Esophagus squamous epithelium (tissue), 5 donors: ENCODE measurements around the gene GALNT8. TPM values are rescaled to one million over a fixed set of nuclear protein-coding genes. Genes with fewer than 3 reads are reported as not detected.

ENCODE experiments used
- DNase-seq: peaks from one replicate; lab custom pipeline; 2025; lab: John Stamatoyannopoulos, UW
- H3K27ac ChIP-seq, 4 donors: fragments of 200-600 bp; sonication (generic); one replicate each; pipeline ENCODE4 v1.5.1; 2016 to 2019; ENCODE audit warnings: mild to moderate bottlenecking in 1 of 4
- H3K27me3 ChIP-seq, 4 donors: fragments of 200-600 bp; sonication (generic); 1 replicate in 3 of 4; 2 replicates in 1 of 4; pipeline versions ENCODE4 v1.5.1 to v1.6.0; 2017 to 2021; ENCODE audit warnings: antibody characterized with exemption in 1 of 4
- H3K36me3 ChIP-seq, 3 donors: fragments of 200-600 bp; sonication (generic); one replicate each; pipeline ENCODE4 v1.5.1; 2016 to 2019
- H3K4me1 ChIP-seq, 3 donors: fragments of 200-600 bp; sonication (generic); one replicate each; pipeline ENCODE4 v1.5.1; 2017 to 2019
- H3K4me3 ChIP-seq, 4 donors: fragments of 200-600 bp; sonication (generic); 1 replicate in 3 of 4; 2 replicates in 1 of 4; pipeline ENCODE4 v1.5.1; 2016 to 2019; ENCODE audit warnings: mild to moderate bottlenecking in 2 of 4, moderate library complexity in 1 of 4
- H3K9me3 ChIP-seq, 3 donors: fragments of 200-600 bp; sonication (generic); one replicate each; pipeline ENCODE4 v1.5.1; 2016 to 2019
- POLR2A ChIP-seq, 4 donors: fragments of 450-650 bp; IDR thresholded peaks; one replicate each; pipeline ENCODE4 v1.6.1; 2017; ENCODE audit warnings: antibody characterized with exemption in 4 of 4, mild to moderate bottlenecking in 4 of 4, moderate library complexity in 3 of 4
- WGBS, 2 donors: methylation state at CpG; one replicate each; pipeline ENCODE4 v1.1.5; 2018; 5-methylcytosine and 5-hydroxymethylcytosine counted together
- intact Hi-C: fragments of 100-400 bp; cut with DNase I; formaldehyde crosslinking; loops from one replicate; pipeline ENCODE4 v1.15.0; 2022
- total RNA-seq, 4 donors: library from RNA; depleted of rRNA; stranded (reverse); fragments of >200 nt; gene quantifications; one replicate each; pipeline ENCODE4 v1.1.0, GENCODE V29; 2016
- TF ChIP-seq, protein P1 (sequence below), 6 experiments: fragments of 450-650 bp in 4 of 6; fragments of 200-600 bp in 2 of 6; sonication (generic) in 2 of 6; IDR thresholded peaks; one replicate each; pipeline ENCODE4 v1.5.1; 2016 to 2019; ENCODE audit warnings: antibody characterized with exemption in 6 of 6, mild to moderate bottlenecking in 4 of 6, moderate library complexity in 4 of 6
- donor health status: DM: yes; HTN: yes; CAD: no.

GALNT8 gene
- total RNA-seq, 4 donors from 2014 or later = 0.38 to 0.59 TPM; not detected in 2

DNA sequence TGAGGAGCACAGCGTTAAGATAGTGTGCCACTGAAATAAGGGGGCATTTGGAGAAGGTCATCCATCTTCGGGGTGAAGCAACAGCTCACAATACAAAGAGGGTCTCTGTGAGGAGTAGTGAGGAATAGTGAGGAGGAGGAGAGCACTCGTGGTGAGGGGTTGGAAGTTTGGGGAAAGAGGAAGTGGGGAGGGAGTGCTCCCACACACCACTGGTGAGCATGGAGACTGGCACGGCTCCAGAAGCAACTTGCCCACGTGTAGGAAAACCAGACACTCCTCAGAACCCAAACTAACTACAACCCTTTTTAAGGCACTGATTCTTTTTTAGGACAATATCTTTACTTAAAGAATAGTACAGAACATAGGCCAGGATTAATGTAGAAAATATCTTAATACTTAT is 48.9 kb downstream of the GALNT8 start:
- 53 to 58% methylated on average over 5 of the region's 5 CpGs for WGBS, 2 donors

DNA sequence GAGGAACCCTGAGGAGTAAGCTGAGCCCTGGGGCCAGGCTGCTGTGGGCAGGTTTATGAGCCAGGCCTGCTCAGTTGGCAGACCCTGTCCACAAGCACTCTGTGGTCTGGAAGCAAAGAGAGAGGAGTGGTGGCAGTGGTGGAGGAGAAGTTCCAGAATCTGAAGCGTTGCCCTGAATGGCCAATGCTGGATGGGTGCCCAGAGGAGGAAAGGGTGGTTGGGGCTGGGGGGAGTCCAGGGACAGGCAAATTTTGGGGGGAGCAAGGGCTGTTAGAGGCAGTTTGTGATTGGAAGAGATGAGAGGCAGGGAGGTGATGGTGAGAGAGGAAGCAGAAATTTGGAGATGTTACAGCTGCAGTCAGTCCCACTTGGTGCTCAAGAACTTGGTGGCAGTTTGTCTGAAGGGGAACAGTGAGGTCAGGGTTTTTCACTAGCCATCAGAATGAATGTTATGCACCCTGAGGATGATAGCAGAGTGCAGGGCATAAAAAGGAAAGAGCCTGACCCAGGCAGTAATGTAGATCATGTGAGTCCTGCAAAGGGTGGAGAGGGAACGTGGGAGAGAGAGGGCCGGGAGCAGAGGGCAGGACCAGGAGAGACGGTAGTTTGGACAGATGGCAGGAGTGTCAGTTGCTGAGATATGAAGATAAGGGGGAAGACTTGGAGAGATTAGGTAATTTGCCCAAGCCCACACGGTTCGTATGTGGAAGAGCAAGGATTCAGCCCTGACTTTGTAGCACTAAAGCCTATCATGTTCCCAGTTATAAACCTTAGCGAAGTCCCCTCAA is 51.2 kb downstream of the GALNT8 start:
- no peaks in the 10 kb centered on the region for H3K9me3 ChIP-seq
- no peak overlapping the region for H3K27ac ChIP-seq
- intact Hi-C loops = no loop called here
- no peak overlapping the region for H3K4me3 ChIP-seq
- peaks cover 0 to 50% (median 0%) of the 10 kb centered on the region in 4 donors for H3K27me3 ChIP-seq
- no peak for TF ChIP-seq POLR2A (IDR thresholded peaks at IDR 0.05)
- TF ChIP-seq, protein P1, sequence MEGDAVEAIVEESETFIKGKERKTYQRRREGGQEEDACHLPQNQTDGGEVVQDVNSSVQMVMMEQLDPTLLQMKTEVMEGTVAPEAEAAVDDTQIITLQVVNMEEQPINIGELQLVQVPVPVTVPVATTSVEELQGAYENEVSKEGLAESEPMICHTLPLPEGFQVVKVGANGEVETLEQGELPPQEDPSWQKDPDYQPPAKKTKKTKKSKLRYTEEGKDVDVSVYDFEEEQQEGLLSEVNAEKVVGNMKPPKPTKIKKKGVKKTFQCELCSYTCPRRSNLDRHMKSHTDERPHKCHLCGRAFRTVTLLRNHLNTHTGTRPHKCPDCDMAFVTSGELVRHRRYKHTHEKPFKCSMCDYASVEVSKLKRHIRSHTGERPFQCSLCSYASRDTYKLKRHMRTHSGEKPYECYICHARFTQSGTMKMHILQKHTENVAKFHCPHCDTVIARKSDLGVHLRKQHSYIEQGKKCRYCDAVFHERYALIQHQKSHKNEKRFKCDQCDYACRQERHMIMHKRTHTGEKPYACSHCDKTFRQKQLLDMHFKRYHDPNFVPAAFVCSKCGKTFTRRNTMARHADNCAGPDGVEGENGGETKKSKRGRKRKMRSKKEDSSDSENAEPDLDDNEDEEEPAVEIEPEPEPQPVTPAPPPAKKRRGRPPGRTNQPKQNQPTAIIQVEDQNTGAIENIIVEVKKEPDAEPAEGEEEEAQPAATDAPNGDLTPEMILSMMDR (IDR thresholded peaks at IDR 0.05) = no peak
- H3K36me3 ChIP-seq = no peaks in the 10 kb centered on the region
- no peaks in the 10 kb centered on the region for H3K4me1 ChIP-seq
- 65 to 67% methylated on average over 7 of the region's 7 CpGs for WGBS, 2 donors
- no peak for DNase-seq

More for the DNA sequence above, 48.9 kb downstream of the GALNT8 start:
- H3K9me3 ChIP-seq = no peaks in the 10 kb centered on the region
- intact Hi-C loops = no loop called here
- no peaks in the 10 kb centered on the region for H3K36me3 ChIP-seq
- TF ChIP-seq, protein P1 (IDR thresholded peaks at IDR 0.05) = no peak
- no peak for TF ChIP-seq POLR2A (IDR thresholded peaks at IDR 0.05)
- no peak overlapping the region for H3K4me3 ChIP-seq
- no peaks in the 10 kb centered on the region for H3K4me1 ChIP-seq
- H3K27ac ChIP-seq = no peak overlapping the region
- no peak for DNase-seq
- H3K27me3 ChIP-seq = peaks cover 0 to 43% (median 0%) of the 10 kb centered on the region in 4 donors

GRCh38 chr12:4771960-4772566 is 51.9 kb downstream of the GALNT8 start:
- no peaks in the 10 kb centered on the region for H3K9me3 ChIP-seq
- H3K27ac ChIP-seq = no peak overlapping the region
- no peaks in the 10 kb centered on the region for H3K36me3 ChIP-seq
- H3K27me3 ChIP-seq = peaks cover 0 to 49% (median 0%) of the 10 kb centered on the region in 4 donors
- intact Hi-C loops = no loop called here
- DNase-seq = no peak
- H3K4me3 ChIP-seq = no peak overlapping the region
- WGBS, 2 donors = 68 to 74% methylated on average over 7 to 11 of the region's 11 CpGs
- H3K4me1 ChIP-seq = no peaks in the 10 kb centered on the region
- TF ChIP-seq POLR2A (IDR thresholded peaks at IDR 0.05) = no peak
- TF ChIP-seq, protein P1 (IDR thresholded peaks at IDR 0.05) = no peak

GRCh38 chr12:4775936-4776335 is 55.7 kb downstream of the GALNT8 start:
- TF ChIP-seq, protein P1 (IDR thresholded peaks at IDR 0.05) = no peak
- TF ChIP-seq POLR2A (IDR thresholded peaks at IDR 0.05) = no peak
- DNase-seq = no peak
- H3K27me3 ChIP-seq = peaks cover 0 to 67% (median 0%) of the 10 kb centered on the region in 4 donors
- H3K36me3 ChIP-seq = no peaks in the 10 kb centered on the region
- H3K27ac ChIP-seq = no peak overlapping the region
- peaks cover 0 to 4% (median 0%) of the 10 kb centered on the region in 3 donors for H3K4me1 ChIP-seq
- intact Hi-C loops = no loop called here
- no peak overlapping the region for H3K4me3 ChIP-seq
- H3K9me3 ChIP-seq = no peaks in the 10 kb centered on the region
- 58 to 72% methylated on average over 4 of the region's 4 CpGs for WGBS, 2 donors

DNA sequence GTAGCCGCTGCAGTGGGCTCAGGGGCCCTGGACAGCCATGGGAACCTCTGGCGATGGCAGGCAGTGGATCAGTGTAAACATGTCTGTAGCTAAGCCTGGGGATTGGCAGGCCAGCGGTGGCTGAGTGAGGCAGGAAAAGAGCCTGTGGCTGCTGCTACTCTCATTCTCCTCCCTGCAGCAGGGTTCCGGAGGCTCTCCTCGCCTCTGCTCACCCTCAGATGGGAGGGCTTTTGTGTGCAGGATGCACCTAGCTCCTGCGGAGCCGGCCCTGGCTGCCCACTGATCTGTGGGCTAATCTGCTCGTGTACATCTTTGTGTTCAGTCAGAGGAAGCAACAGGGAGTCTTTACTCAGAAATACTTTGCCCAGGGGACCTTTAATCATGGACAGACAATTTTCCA is 59.5 kb downstream of the GALNT8 start:
- Histone ChIP-seq H3K4me3 (no peak overlapping the region), H3K4me1 (peaks cover 0 to 6% (median 0%) of the 10 kb centered on the region in 3 donors), H3K27me3 (peaks cover 0 to 77% (median 0%) of the 10 kb centered on the region in 4 donors), H3K36me3 (no peaks in the 10 kb centered on the region), H3K27ac (no peak overlapping the region), H3K9me3 (peaks cover 0 to 14% (median 0%) of the 10 kb centered on the region in 3 donors)
- TF ChIP-seq, protein P1 (IDR thresholded peaks at IDR 0.05) = no peak
- DNase-seq = no peak
- intact Hi-C loops = no loop called here
- WGBS, 2 donors = 54 to 73% methylated on average over 4 to 7 of the region's 8 CpGs
